HG02943 (cell line): ENCODE results near the gene INAFM1.

ENCODE experiments used
- ATAC-seq: cut with Tn5 transposase; IDR thresholded peaks from one replicate; pipeline ENCODE4 v1.9.1; 2021; ENCODE audit warnings: mild to moderate bottlenecking, low read depth, moderate library complexity; ENCODE audit not compliant: unreplicated experiment

Gene INAFM1

GRCh38 chr19:47274071-47274890 lies at the start of gene INAFM1:
Gene INAFM1 (plus strand): TSS chr19:47274885. CDS start chr19:47274920, 35 bp downstream.
- peak; percentile 45 for ATAC-seq

DNA sequence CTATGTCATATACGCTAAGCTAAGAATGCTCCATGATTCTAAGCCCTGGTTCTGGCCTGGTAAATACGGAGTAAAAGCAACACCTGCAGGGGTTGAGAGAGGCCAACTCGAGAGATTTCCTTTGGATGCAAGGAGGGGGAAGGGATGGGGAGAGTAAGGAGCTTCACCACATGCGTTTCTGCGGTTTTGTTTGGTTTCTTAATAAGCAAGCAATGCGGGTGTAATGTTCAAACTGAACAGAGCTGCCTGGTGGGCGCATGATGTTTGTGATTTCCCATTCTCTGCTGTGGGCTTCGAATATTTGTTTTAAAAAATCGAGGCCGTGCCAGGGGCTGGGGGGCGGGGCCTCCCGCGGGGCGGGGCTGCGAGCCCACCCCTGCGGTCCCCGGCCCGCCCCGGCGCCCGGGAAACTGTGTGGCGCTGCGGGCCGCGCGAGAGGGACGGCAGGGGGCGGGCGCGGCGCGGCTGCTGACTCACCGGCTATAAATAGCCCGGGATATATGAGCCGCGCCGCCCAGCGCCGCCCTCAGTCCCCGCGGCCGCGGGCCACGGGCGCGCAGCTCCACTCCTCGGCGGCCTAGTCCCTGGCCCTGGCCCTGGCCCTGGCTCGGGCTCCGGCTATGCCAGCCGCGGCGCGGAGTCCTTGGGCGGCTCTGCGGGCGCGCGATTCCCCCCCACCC lies 48.8 kb upstream of the INAFM1 start:
- ATAC-seq = no peak

GRCh38 chr19:47226426-47227351 lies 48.0 kb upstream of the INAFM1 start:
- ATAC-seq = no peak

GRCh38 chr19:47227352-47228167 lies 47.1 kb upstream of the INAFM1 start:
- ATAC-seq = no peak

- ATAC-seq = no peak
These were observed 46.3 kb upstream of the INAFM1 start for GRCh38 chr19:47228168-47228936.

DNA sequence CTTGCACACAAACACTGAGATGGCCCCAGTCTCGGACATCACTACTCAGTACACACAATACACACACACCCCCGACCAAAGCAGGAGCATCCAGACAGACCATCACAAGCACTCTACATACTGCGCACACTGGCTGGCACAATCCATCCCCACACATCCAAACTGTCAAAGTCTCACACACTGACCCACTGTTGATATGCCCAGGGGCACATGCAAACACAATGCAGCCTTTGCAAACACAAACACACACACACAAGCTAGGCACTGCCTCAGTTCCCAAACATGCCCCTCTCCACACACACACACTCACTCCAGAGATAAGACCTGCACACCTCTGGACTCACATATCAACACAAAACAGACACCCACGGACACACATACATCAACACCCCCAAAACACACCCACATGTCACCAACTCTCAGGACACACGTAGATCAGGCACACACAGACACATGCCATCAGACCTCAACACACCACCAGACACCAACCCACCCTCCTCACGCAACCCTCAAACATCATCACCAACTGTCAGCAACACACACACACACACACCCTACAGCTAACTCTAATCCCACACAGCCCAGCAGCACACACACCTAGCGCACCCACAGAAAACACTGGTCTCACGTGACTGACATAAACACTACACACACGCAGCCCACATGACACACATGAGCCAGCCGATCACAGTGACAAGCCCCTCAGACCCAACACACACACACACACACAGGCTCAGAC lies 45.6 kb upstream of the INAFM1 start:
- ATAC-seq = no peak

GRCh38 chr19:47229676-47230053 lies 45.0 kb upstream of the INAFM1 start:
- no peak for ATAC-seq

- ATAC-seq = no peak
These were observed 44.4 kb upstream of the INAFM1 start for GRCh38 chr19:47230054-47230920.

DNA sequence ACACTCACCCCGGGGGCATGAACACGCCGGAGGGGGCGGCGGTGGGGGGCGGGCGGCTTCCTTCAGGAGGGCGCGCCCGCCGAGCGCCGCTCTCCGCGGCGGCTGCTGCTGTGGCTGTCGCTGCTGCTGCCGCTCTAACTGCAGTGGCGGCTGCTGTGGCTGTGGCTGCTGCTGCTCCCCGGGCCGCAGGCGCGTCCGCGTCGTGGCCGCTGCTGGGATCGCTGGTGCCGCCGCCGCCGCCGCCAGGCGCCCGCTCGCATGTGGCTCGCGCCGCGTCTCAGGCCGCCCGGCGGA lies 43.8 kb upstream of the INAFM1 start, which contains the start of gene BBC3:
Gene BBC3, minus strand, starts transcription at position 279 of the 294 bp plus-strand sequence. CDS start 2,768 bp downstream, outside the sequence.
- ATAC-seq = no peak

GRCh38 chr19:47231215-47232054 lies 43.2 kb upstream of the INAFM1 start:
- ATAC-seq = peak; percentile 25

DNA sequence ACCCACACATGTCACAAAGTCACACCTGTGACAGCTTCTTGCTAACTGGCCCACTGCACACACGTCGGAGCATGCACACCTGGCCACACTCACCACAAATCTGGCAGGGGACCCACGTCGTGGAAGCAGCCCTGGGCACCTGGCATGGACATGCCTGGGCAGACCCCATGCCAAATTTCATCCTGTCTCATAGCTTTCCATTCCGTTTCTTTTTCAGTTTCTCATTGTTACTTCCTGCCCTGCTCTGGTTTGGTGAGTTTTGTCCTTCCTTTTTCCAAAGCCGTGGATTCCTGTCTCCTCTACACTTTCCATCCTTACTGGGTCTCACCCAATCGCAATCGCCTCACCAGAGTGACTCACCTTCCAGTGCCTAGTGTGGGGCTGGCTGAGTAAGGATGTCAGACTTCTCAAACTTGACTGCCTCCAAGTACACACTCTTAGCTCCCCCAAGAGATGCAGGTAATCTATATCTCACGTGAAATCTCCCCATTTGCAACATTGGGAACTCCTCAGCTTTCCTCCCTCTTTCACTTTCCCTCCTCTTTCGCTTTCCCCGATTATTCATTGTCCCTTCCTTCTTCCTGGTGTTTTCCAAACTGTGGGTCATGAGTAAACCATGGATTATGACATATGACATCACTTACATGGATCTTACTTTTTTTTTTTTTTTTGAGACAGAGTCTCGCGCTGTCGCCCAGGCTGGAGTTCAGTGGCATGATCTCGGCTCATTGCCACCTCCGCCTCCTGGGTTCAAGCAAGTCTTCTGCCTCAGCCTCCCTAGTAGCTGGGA lies 42.1 kb upstream of the INAFM1 start:
- ATAC-seq = no peak

GRCh38 chr19:47236072-47236675 lies 38.5 kb upstream of the INAFM1 start:
- no peak for ATAC-seq

- ATAC-seq = no peak
These were observed 35.5 kb upstream of the INAFM1 start for GRCh38 chr19:47239152-47239551.

DNA sequence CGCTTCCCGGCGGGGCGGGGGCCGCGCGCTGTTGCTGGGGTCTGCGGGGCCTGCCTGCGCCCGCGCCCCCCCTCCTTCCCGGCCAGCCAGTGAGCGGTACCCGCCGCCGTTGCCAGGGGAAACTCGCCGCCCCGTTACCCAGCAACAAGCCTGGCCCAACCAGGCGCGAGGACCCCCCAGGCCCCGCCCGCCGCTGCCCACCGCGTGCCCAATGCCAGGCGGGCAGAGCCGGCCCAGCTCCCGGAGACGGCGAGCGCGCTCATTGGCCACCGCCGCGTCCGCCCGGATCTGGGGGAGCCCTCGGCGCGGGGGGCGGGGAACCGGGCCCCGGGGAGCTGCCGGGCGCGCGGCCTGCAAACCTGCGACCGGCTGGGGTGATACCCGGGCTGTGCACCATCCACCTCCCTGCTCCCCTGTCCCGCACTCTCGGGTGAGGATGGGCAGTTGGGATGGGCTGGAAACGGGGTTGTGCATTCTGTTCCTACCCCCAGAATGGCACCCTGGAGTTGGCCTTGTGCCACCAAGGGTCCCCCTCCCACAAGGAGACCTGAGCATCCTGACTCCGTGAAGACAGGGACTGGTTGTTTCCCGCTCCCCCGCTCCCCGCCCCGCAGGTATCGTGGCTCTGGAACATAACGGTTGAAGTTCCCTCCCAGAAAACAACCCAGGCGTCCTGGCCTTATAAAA lies 34.9 kb upstream of the INAFM1 start:
- ATAC-seq = no peak

DNA sequence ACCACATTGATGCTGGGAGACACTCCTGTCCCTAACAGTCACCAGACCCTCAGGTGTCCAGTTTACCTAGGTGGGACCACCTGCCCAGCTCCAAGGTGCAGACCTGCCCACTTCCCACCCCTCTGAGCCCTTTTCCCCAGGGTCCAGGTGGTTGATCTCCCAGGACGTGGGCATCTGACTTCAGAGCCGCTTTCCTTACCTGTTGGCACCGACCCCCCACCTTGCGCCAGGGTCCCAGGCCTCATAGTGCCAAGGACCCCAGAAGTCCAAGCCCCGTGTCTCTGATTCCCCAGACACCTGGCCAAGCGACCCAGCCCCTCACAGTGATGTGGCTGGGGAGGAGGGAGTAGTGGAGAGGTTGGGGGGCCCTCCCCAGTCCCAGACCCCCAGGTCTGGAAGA lies 34.1 kb upstream of the INAFM1 start:
- ATAC-seq = no peak
